Kidney glomerular epithelial cell (primary cell): Measurements from ENCODE around the gene GGT5.
"Not testable (repeated sequence)": the region's sequence is repeated elsewhere in the genome, so short reads cannot be mapped to it uniquely, and the experiment has no call there.

Experiments
- DNase-seq: peaks from one replicate; lab custom pipeline; 2025; lab: John Stamatoyannopoulos, UW

GGT5 gene

DNA sequence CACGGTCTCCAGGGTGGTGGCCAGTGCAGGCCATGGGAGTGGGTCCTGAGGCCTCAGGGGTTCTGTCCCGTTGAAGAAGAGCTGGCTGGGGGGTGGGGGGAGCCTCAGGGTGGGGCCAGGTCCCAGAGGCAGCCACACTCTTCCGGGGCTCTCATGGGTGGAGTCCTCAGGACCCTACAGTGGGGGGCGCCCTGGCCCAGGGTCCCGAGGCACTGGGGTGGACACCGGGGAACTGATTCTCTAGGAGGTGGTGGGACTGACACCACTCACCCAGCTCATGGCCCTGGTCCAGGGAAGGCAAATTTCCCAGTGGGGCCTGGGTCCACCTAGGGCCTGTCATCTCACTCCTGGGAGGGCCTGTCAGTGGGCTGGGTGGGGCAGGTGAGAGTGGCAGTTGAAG, 12.8 kb downstream of the GGT5 start:
- no peak for DNase-seq

DNA sequence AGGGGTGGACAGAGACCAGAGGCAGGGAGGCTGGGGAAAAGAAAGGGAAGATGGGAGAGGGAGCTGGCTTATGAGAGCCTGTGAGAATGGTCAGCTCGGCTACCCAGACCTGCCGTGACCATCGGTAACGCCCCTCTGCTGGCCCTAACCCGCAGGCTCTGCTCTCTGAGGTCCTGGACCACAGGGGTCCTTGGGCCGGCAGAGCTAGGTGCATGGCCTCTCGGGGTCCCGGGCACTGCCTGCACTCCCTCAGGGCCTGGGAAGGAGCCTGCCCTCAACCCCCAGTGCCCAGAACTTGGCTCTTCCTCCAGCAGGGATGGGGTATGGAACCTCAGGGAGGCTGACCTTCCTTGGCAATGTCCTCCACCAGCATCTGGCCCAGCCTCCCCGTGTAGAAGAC, 13.2 kb downstream of the GGT5 start:
- DNase-seq, result no peak

- DNase-seq, result no peak
Observed at GRCh38 chr22:24230911-24231656, 13.8 kb downstream of the GGT5 start.

- no peak for DNase-seq
Observed at GRCh38 chr22:24225951-24226350, 18.9 kb downstream of the GGT5 start.

DNA sequence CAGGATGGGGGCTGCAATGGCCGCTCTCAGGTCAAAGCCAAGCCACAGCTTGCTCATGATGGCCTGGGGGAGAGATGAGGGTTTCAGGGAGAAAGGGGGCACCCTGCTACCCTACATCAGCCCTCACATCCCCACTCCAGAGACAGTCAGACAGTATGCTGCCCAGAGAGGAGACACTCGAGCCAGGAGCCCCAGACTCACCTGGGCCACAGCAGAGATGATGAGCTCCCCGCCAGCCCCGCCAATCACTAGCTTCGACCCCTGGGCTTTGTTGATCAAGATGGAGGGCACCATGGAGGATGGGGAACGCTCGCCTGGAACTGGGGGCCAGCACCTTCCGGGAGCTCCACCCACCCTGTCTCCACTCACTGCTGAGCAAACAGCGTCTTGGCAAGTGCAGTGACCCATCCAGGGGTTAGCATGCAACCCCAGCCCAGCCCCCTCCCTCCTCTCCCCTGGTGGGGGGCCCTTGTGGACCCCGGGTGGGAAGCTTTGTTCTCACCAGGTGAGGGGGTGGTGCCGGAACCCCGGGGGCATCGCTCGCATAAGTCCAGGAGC, 19.8 kb downstream of the GGT5 start:
- DNase-seq, result no peak

GRCh38 chr22:24224468-24224867, 20.4 kb downstream of the GGT5 start:
- no peak for DNase-seq

DNA sequence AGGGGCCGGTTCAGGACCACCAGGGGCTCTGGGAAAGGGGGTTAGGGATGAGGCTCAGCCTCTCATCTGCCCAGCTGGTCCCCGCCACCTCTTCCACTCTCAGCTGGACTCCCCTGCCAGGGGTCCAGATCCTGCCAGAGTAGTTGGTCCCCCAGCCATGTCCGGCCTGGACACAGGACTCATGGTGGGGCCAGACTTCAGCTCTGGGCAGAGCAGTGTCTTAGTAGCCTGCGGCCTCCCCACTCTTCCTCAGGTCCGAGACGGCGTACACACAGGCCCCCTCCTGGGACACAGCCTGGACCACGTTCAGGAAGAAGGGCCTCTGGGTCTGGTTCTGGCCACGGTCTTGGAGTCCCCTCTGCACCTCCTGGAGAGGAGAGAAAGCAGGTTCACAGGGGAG, 25.1 kb downstream of the GGT5 start:
- DNase-seq, result no peak

DNA sequence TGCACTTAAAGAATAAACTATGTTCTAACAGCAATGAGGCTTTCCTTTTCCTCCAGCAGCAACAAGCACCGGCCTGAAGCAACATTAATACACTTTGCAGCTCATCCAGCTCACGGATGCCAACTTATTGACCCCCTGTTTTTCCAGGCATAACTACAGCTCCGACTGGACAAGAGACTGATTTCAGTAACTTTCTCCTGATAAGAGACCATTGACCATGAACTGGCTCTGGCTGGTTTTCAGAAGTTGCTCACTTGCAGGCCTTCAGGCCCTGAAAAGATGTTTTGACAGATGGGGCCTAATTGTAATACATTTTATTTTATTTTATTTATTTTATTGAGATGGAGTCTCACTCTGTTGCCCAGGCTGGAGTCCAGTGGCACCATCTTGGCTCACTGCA, 27.5 kb downstream of the GGT5 start:
- DNase-seq, result no peak

DNA sequence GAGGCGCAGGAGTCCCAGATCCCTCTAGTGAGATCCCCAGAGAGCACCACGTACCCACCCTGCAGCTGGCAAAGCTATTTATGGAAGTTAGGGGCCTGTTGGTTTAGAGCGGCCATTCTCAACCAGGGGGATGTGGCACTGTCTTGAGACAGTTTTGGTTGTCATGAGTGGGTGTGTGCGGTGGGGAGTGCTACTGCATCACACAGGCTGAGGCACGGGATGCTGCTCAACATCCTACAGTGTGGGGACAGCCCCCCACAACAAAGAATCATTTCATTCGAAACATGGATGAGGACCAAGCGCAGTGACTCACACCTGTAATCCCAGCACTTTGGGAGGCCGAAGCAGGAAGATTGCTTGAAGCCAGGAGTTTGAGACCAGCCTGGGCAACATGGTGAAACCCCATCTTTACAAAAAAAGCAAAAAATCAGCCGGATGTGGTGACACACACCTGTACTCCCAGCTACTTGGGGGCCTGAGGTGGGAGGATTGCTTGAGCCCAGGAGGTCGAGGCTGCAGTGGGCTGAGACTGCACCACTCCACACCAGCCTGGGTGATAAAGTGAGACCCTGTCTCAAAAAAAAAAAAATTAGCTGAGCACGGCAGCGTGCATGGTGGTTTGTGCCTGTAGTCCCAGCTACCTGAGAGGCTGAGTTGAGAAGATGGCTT, 28.2 kb downstream of the GGT5 start:
- DNase-seq, result no peak

DNA sequence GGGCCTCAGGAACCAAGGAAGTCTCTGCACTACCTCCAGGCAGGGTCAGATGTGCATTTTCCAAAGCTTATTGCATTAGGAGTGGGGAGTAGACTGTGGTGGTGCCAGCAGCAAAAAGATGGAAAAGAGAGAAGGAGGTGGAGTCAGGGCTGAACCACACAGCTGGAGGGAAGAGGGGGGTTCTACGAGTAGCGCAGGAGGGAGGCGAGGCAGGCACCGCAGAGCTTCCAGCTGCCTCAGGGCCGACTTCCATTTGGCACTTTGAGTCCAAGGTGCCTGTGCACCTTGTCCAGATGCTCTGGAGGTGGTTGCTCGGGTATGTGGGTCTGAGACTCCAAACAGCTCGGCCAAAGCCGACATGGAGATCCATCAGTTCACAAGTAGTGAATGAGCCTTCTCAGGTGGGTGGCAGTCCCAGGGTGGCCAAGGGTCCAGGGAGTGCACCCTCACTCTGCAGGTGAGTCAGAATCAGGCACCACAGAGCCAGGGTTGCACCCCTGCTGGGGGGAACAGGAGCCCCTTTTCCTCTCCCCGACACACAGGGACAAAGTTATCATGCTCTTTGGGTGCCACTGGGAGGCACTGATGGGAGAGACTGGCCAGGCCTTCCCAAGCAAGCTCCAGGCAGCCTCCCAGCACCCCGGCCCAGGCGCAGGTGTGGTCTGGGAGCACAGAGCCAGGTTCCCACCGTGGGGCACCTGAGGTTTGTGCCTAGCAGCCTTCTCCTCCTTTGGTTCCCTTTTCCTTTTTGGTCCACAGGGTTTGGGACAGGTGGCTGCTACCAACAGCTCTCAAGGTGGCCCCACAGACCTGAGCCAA, 30.2 kb downstream of the GGT5 start:
- DNase-seq, result no peak

DNA sequence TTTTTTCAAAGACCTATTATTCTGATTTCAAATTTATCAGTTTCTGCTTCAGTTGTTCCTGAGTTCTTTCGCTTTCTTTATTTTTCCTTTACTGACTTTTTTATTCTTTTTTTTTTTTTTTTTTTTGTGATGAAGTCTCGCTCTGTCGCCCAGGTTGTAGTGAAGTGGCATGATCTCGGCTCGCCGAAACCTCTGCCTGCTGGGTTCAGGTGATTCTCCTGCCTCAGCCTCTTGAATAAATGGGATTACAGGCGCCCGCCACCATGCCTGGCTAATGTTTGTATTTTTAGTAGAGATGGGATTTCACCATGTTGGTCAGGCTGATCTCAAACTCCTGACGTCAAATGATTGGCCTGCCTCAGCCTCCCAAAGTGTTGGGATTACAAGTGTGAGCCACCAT, 31.8 kb downstream of the GGT5 start:
- not testable (repeated sequence) for DNase-seq

DNA sequence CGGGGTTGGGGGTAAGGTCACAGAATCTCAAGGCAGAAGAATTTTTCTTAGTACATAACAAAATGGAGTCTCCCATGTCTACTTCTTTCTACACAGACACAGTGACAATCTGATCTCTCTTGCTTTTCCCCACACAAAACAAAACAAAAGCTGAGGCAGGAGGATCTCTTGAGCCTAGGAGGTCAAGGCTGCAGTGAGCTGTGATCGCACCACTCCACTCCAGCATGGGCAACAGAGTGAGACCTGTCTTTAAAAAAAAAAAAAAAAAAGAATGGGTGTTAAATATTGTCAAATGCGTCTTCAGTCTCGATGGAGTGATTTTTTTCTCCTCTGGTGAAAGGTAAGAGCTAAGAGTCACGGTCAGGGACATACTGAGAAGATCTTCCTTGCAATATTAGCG, 33.2 kb downstream of the GGT5 start:
- DNase-seq, result not testable (repeated sequence)

- not testable (repeated sequence) for DNase-seq
Observed at GRCh38 chr22:24210409-24210808, 34.5 kb downstream of the GGT5 start.

- no peak for DNase-seq
Observed at GRCh38 chr22:24209687-24210086, 35.2 kb downstream of the GGT5 start.

DNA sequence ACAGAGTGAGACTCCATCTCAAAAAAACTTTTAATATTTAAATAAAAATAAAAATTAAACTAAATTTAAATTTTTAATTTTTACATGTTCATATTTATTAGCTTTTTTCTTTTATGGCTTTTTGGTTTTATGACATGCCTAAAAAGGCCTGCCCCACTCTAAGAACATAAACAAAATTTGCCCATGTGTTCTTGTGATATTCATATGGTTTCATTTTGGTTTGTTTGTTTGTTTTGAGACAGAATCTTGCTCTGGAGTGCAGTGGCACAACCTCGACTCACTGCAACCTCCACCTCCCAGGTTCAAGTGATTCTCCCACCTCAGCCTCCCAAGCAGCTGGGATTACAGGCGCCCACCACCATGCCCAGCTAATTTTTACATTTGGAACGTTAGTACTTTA, 35.9 kb downstream of the GGT5 start:
- no peak for DNase-seq

DNA sequence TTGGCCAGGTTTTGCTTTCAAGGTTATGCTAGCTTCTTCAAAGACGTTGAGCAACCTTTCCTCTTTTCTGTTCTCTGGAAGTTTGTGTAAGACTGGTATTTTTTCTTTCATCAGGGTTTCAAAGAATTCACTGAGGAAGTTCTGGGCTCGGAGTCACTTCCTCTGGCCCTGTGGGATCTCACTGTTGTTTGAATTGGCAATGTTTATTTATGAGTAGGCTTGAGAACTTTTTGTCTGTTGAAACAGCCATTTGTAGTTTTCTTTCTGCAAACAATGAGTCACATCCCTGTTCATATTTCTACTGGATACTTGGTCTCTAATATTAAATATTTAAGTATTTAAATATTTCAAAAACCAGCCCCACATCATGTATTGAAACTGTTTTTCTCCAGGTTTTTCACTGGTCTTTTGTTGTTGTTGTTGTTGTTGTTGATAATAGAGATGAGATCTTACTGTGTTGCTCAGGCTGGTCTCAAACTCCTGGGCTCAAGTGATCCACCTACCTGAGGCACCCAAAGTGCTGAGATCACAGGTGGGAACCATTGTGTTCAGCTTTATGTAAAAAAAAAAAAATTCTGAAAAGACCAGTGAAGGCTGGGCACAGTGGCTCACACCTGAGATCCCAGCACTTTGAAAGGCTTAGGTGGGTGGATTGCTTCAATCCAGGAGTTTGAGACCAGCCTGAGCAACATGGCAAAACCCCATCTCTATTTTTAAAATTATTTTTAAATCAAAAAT, 36.7 kb downstream of the GGT5 start:
- DNase-seq, result peak; percentile 84

DNA sequence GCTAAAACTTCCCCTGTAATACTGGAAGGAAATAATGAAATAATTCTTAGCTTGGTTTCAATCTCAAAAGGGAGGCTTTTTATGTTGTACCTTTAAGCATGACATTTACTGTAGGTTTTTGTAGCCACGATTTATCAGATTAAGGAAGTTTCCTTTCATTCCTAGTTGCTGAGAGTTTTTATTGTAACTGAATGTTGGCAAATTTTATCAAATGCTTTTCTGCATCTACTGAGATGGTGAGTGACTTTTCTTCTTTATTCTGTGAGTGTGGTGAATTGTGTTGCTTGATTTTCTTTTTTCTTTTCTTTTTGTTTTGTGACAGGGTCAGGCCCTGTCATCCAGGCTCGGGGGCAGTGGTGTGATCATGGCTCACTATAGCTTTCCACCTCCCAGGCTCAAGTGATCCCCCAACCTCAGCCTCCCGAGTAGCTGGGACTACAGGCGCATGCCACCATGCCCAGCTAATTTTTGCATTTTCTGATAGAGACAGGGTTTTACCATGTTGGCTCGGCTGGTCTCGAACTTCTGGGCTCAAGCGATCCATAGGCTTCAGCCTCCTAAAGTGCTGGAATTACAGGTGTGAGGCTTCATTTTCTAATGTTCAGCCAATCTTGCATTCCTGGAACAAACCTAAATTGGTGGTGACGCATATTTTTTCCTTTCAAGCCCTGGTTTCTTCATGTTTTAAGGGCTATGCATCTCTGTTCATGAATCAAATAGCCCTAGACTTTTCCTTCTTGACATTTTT, 37.4 kb downstream of the GGT5 start:
- no peak for DNase-seq

GRCh38 chr22:24206460-24207263, 38.2 kb downstream of the GGT5 start:
- DNase-seq, result peak; percentile 30

GRCh38 chr22:24205438-24206195, 39.3 kb downstream of the GGT5 start:
- no peak for DNase-seq

GRCh38 chr22:24203856-24204255, 41.0 kb downstream of the GGT5 start:
- not testable (repeated sequence) for DNase-seq
